ENCODE data around the gene MRFAP1L1.
A peak's percentile ranks its signal among the peaks of the same experiment; 100 is the strongest.

Gene MRFAP1L1

DNA sequence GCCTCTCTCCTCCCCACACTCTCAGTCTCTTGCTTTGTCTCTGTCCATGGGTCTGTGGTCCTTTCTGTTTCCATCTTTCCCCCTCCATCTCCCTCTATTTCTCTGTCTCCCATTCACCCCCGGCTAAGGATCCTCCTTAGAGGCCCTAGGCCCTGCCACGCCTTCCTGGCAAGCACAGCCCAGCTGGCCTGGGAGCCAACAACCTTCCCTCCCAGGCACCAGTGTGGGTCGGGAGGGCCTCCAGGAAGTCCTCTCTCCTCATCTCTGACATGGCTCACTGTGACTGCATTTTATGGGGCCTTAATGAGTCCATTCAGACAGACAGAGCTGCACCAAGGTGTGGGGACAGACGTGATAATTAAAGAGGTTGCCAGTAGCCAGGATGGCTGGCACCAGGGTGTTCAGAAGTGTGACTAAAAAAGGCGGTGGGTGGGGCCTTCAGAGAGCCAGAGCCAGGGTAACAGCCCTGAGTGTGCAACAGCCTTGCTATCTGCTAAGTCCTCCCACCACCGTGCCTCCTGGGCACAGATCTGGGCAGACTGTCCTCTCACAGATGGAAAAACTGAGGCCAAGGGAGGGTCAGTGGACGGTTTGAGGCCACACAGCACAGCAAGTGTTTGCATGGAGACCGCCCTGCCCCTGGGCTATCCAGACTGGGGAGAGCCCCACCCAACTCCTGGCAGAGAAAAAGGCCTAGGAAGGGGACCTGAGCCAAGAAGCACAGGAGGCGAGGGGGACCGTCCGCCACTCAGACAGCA, 37.8 kb upstream of the MRFAP1L1 start:
- no peak for DNase-seq (ENCODE audit: low spot score)
- TF ChIP-seq, protein P1, sequence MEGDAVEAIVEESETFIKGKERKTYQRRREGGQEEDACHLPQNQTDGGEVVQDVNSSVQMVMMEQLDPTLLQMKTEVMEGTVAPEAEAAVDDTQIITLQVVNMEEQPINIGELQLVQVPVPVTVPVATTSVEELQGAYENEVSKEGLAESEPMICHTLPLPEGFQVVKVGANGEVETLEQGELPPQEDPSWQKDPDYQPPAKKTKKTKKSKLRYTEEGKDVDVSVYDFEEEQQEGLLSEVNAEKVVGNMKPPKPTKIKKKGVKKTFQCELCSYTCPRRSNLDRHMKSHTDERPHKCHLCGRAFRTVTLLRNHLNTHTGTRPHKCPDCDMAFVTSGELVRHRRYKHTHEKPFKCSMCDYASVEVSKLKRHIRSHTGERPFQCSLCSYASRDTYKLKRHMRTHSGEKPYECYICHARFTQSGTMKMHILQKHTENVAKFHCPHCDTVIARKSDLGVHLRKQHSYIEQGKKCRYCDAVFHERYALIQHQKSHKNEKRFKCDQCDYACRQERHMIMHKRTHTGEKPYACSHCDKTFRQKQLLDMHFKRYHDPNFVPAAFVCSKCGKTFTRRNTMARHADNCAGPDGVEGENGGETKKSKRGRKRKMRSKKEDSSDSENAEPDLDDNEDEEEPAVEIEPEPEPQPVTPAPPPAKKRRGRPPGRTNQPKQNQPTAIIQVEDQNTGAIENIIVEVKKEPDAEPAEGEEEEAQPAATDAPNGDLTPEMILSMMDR (IDR thresholded peaks at IDR 0.05; ENCODE audit: extremely low read depth, insufficient read depth, missing control alignments): no peak
- in situ Hi-C loops (cut with MboI; ENCODE audit: low pct_unique_long_range_greater_than_20kb, low sequenced_read_pairs, unreplicated experiment): no loop called here

DNA sequence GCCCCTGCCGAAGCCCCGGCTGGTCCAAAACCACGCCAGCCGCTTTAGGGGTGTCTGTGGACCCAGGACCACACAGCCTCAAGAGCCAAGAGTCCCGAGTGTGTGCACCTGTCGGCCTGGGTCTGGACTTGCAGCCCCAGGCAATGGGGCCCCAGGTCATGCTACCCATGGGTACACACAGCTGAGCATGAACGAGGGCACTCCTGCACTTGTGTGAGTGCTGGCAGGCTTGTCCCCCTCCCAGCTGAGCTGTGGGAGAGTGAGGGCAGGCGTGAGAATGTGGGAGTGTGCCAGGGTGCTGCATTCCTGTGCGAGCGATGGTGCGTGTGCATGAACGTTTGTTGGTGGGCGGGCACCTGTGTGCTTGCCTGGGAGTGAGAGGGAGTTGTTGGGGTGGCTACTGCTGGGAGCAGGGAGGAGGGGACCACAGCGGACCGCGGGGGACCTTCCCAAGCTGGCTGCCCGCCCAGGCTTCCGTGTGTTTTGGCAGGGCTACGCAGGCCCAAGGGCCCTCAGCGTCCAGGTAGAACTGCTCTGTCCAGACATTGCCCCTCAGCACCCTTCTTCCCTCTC, 37.1 kb upstream of the MRFAP1L1 start:
- TF ChIP-seq, protein P1 (IDR thresholded peaks at IDR 0.05; ENCODE audit: extremely low read depth, insufficient read depth, missing control alignments): no peak
- DNase-seq (ENCODE audit: low spot score): no peak
- in situ Hi-C loops (cut with MboI; ENCODE audit: low pct_unique_long_range_greater_than_20kb, low sequenced_read_pairs, unreplicated experiment): no loop called here

DNA sequence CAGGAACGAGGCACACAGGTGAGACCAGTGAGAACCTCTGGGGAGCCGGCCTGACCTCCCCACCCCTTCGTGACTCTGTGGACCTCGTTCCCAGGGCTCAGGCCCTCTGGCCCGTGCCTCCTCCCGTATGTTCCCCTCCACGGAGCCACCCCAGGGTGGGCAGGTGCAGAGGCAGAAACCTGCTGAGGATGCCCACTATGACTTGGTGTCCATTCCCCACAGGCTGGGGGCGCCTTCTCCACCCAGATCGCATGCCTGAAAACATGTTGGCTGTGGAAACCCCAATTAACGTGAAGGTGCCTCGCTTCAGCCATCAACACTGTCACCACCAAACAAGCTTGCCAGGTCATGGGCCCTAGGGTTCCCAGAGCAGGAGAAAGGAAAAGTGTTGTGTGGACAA, 33.3 kb upstream of the MRFAP1L1 start:
- in situ Hi-C loops (cut with MboI; ENCODE audit: low pct_unique_long_range_greater_than_20kb, low sequenced_read_pairs, unreplicated experiment): no loop called here
- DNase-seq (ENCODE audit: low spot score): no peak
- TF ChIP-seq, protein P1 (IDR thresholded peaks at IDR 0.05; ENCODE audit: extremely low read depth, insufficient read depth, missing control alignments): peak; percentile 10

DNA sequence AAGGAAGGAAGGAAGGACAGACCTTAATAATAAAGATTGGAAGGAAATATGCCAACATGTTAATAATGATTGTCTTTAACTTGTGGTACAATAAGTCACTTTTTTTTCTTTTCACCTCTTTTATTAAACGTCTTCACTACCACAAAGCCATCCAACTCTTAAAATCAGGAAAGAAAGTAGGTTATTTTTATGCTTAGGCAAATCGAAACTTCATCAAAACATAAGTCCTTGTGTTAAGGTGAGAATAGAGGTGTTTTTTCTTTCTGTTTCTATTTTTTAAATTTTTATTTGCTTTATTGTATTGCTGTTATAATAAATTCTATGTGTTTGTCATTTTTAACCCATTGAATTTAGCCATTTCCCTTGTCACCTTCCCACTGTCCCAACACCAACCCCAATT, 32.8 kb upstream of the MRFAP1L1 start:
- TF ChIP-seq, protein P1 (IDR thresholded peaks at IDR 0.05; ENCODE audit: extremely low read depth, insufficient read depth, missing control alignments): no peak
- in situ Hi-C loops (cut with MboI; ENCODE audit: low pct_unique_long_range_greater_than_20kb, low sequenced_read_pairs, unreplicated experiment): no loop called here
- no peak for DNase-seq (ENCODE audit: low spot score)

DNA sequence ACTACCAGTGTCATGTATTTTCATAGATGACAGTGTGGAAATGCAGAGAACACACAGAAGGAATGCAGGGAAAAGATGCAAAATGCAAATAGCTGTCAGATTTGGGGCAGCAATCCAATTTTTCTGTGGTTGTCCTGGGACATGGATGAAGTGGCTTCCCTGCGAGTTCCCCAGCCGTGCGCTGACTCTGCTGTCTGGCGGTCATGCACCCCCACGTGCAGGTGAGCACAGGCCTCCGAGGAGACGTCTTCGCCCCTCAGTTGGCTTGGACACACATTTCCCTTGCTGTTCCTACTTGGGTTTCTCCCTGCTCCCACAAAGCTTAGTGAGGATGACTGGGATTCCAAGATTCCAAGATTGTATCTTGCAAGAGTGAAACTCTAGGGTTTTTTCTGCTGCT, 30.7 kb upstream of the MRFAP1L1 start:
- DNase-seq (ENCODE audit: low spot score): no peak
- TF ChIP-seq, protein P1 (IDR thresholded peaks at IDR 0.05; ENCODE audit: extremely low read depth, insufficient read depth, missing control alignments): no peak
- in situ Hi-C loops (cut with MboI; ENCODE audit: low pct_unique_long_range_greater_than_20kb, low sequenced_read_pairs, unreplicated experiment): no loop called here

DNA sequence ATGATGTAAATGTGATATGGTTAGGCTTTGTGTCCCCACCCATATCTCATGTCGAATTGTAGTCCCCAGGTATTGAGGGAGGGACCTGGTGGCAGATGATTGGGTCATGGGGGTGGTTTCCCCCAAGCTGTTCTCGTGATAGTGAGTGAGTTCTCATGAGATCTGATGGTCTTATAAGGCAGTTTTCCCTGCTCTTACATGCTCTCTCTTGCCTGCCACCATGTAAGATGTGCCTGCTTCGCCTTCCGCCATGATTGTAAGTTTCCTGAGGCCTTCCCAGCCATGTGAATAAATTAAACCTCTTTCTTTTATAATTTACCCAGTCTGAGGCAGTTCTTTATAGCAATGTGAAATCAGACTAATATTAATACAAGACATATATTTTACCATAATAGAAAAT, 30.3 kb upstream of the MRFAP1L1 start:
- TF ChIP-seq, protein P1 (IDR thresholded peaks at IDR 0.05; ENCODE audit: extremely low read depth, insufficient read depth, missing control alignments): no peak
- in situ Hi-C loops (cut with MboI; ENCODE audit: low pct_unique_long_range_greater_than_20kb, low sequenced_read_pairs, unreplicated experiment): no loop called here
- DNase-seq (ENCODE audit: low spot score): no peak
